ENCODE data around the gene ZNF621.

GRCh38 chr3:40581166-40581565 lies 56.4 kb downstream of the ZNF621 start:
- TF ChIP-seq ZSCAN30 (tag by site-specific recombination; IDR thresholded peaks at IDR 0.05) (no peak), ZNF585B (tag by site-specific recombination; IDR thresholded peaks at IDR 0.05) (no peak), ZNF514 (tag by site-specific recombination; IDR thresholded peaks at IDR 0.05) (no peak), ZBTB6 (tag by site-specific recombination; IDR thresholded peaks at IDR 0.05) (no peak), CTCF (tag by site-specific recombination; IDR thresholded peaks at IDR 0.05) (no peak), ZSCAN4 (tag by site-specific recombination; IDR thresholded peaks at IDR 0.05) (no peak), ZNF792 (tag by site-specific recombination; IDR thresholded peaks at IDR 0.05) (no peak), ZNF560 (tag by site-specific recombination; IDR thresholded peaks at IDR 0.05; ENCODE audit: borderline replicate concordance) (no peak), BCL6B (tag by site-specific recombination; IDR thresholded peaks at IDR 0.05) (no peak), REST (tag by site-specific recombination; IDR thresholded peaks at IDR 0.05) (no peak)
